ENCODE measurements around the gene OSBPL5.
"Not testable (repeated sequence)": the region's sequence is repeated elsewhere in the genome, so short reads cannot be mapped to it uniquely, and the experiment has no call there.

Gene OSBPL5

GRCh38 chr11:3074912-3075589 lies 90.1 kb downstream of the OSBPL5 start:
- Histone ChIP-seq H3K4me3 (ENCODE audit: control insufficient read depth in 1 of 7, extremely low read depth in 1 of 7, insufficient read depth in 4 of 7, low read depth in 2 of 7, low read length in 6 of 7) (no peak overlapping the region), H3K27ac (ENCODE audit: insufficient read depth in 1 of 2, low read depth in 1 of 2, low read length in 2 of 2, poor library complexity in 1 of 2, severe bottlenecking in 2 of 2) (no peak overlapping the region), H3K27me3 (replicated peaks in 2 of 5; ENCODE audit: control insufficient read depth in 4 of 5, insufficient read depth in 5 of 5, low read length in 4 of 5) (no peaks in the 10 kb centered on the region), H3K36me3 (ENCODE audit: control insufficient read depth in 4 of 4, insufficient read depth in 4 of 4, low read length in 3 of 4) (no peaks in the 10 kb centered on the region), H3K9me3 (ENCODE audit: control extremely low read depth in 1 of 5, control insufficient read depth in 4 of 5, insufficient read depth in 2 of 5, low read depth in 1 of 5, low read length in 4 of 5) (no peaks in the 10 kb centered on the region), H3K4me1 (ENCODE audit: control extremely low read depth in 1 of 4, control insufficient read depth in 4 of 4, insufficient read depth in 4 of 4, low read length in 3 of 4) (no peaks in the 10 kb centered on the region)
- ChIA-PET POLR2A (no interaction called here), CTCF (interaction anchor here (0.9 kb wide), 1 partner anchor 115 kb away, joined by 4 read pairs; no protein-coding TSS in a partner anchor)
- DNase-seq: no peak
- WGBS (ENCODE audit: insufficient coverage): 84% methylated on average over 5 of the region's 8 CpGs

- H3K36me3 ChIP-seq (ENCODE audit: control insufficient read depth in 4 of 4, insufficient read depth in 4 of 4, low read length in 3 of 4): no peaks in the 10 kb centered on the region
- no peaks in the 10 kb centered on the region for H3K9me3 ChIP-seq (ENCODE audit: control extremely low read depth in 1 of 5, control insufficient read depth in 4 of 5, insufficient read depth in 2 of 5, low read depth in 1 of 5, low read length in 4 of 5)
- no peak overlapping the region for H3K27ac ChIP-seq (ENCODE audit: insufficient read depth in 1 of 2, low read depth in 1 of 2, low read length in 2 of 2, poor library complexity in 1 of 2, severe bottlenecking in 2 of 2)
- H3K4me1 ChIP-seq (ENCODE audit: control extremely low read depth in 1 of 4, control insufficient read depth in 4 of 4, insufficient read depth in 4 of 4, low read length in 3 of 4): no peaks in the 10 kb centered on the region
- H3K4me3 ChIP-seq (ENCODE audit: control insufficient read depth in 1 of 7, extremely low read depth in 1 of 7, insufficient read depth in 4 of 7, low read depth in 2 of 7, low read length in 6 of 7): no peak overlapping the region
- CTCF ChIA-PET: interaction anchor here (1.1 kb wide), 1 partner anchor 19 kb away, joined by 3 read pairs; no protein-coding TSS in a partner anchor
- H3K27me3 ChIP-seq (replicated peaks in 2 of 5; ENCODE audit: control insufficient read depth in 4 of 5, insufficient read depth in 5 of 5, low read length in 4 of 5): peaks cover 0 to 2% (median 0%) of the 10 kb centered on the region in 5 experiments
- WGBS (ENCODE audit: insufficient coverage): 100% methylated on average over 3 of the region's 3 CpGs
- POLR2A ChIA-PET: no interaction called here
- no peak for DNase-seq
These were observed 92.1 kb downstream of the OSBPL5 start for GRCh38 chr11:3073029-3073435.

GRCh38 chr11:3069425-3069824 lies 95.7 kb downstream of the OSBPL5 start:
- H3K4me3 ChIP-seq (ENCODE audit: control insufficient read depth in 1 of 7, extremely low read depth in 1 of 7, insufficient read depth in 4 of 7, low read depth in 2 of 7, low read length in 6 of 7): no peak overlapping the region
- no peaks in the 10 kb centered on the region for H3K36me3 ChIP-seq (ENCODE audit: control insufficient read depth in 4 of 4, insufficient read depth in 4 of 4, low read length in 3 of 4)
- no peak overlapping the region for H3K27ac ChIP-seq (ENCODE audit: insufficient read depth in 1 of 2, low read depth in 1 of 2, low read length in 2 of 2, poor library complexity in 1 of 2, severe bottlenecking in 2 of 2)
- POLR2A ChIA-PET: no interaction called here
- peaks cover 0 to 3% (median 0%) of the 10 kb centered on the region in 5 experiments for H3K27me3 ChIP-seq (replicated peaks in 2 of 5; ENCODE audit: control insufficient read depth in 4 of 5, insufficient read depth in 5 of 5, low read length in 4 of 5)
- no peak for DNase-seq
- WGBS (ENCODE audit: insufficient coverage): 100% methylated on average over 2 of the region's 8 CpGs
- no peaks in the 10 kb centered on the region for H3K4me1 ChIP-seq (ENCODE audit: control extremely low read depth in 1 of 4, control insufficient read depth in 4 of 4, insufficient read depth in 4 of 4, low read length in 3 of 4)
- no peaks in the 10 kb centered on the region for H3K9me3 ChIP-seq (ENCODE audit: control extremely low read depth in 1 of 5, control insufficient read depth in 4 of 5, insufficient read depth in 2 of 5, low read depth in 1 of 5, low read length in 4 of 5)
- CTCF ChIA-PET: interaction anchor here (0.9 kb wide), 1 partner anchor 47 kb away, joined by 3 read pairs; no protein-coding TSS in a partner anchor

- H3K4me3 ChIP-seq (ENCODE audit: control insufficient read depth in 1 of 7, extremely low read depth in 1 of 7, insufficient read depth in 4 of 7, low read depth in 2 of 7, low read length in 6 of 7); H3K27me3 ChIP-seq (replicated peaks in 2 of 5; ENCODE audit: control insufficient read depth in 4 of 5, insufficient read depth in 5 of 5, low read length in 4 of 5); POLR2A ChIA-PET; H3K4me1 ChIP-seq (ENCODE audit: control extremely low read depth in 1 of 4, control insufficient read depth in 4 of 4, insufficient read depth in 4 of 4, low read length in 3 of 4); DNase-seq; H3K27ac ChIP-seq (ENCODE audit: insufficient read depth in 1 of 2, low read depth in 1 of 2, low read length in 2 of 2, poor library complexity in 1 of 2, severe bottlenecking in 2 of 2); H3K9me3 ChIP-seq (ENCODE audit: control extremely low read depth in 1 of 5, control insufficient read depth in 4 of 5, insufficient read depth in 2 of 5, low read depth in 1 of 5, low read length in 4 of 5); H3K36me3 ChIP-seq (ENCODE audit: control insufficient read depth in 4 of 4, insufficient read depth in 4 of 4, low read length in 3 of 4): not testable (repeated sequence)
- 95% methylated on average over 3 of the region's 3 CpGs for WGBS (ENCODE audit: insufficient coverage)
- CTCF ChIA-PET: interaction anchor here (1.9 kb wide), 1 partner anchor 26 kb away, joined by 5 read pairs; no protein-coding TSS in a partner anchor
These were observed 98.8 kb downstream of the OSBPL5 start for GRCh38 chr11:3066308-3066707.

GRCh38 chr11:3064709-3065108 lies 100.4 kb downstream of the OSBPL5 start:
- H3K4me3 ChIP-seq (ENCODE audit: control insufficient read depth in 1 of 7, extremely low read depth in 1 of 7, insufficient read depth in 4 of 7, low read depth in 2 of 7, low read length in 6 of 7); DNase-seq; CTCF ChIA-PET; H3K36me3 ChIP-seq (ENCODE audit: control insufficient read depth in 4 of 4, insufficient read depth in 4 of 4, low read length in 3 of 4); H3K27me3 ChIP-seq (replicated peaks in 2 of 5; ENCODE audit: control insufficient read depth in 4 of 5, insufficient read depth in 5 of 5, low read length in 4 of 5); H3K27ac ChIP-seq (ENCODE audit: insufficient read depth in 1 of 2, low read depth in 1 of 2, low read length in 2 of 2, poor library complexity in 1 of 2, severe bottlenecking in 2 of 2); POLR2A ChIA-PET; H3K4me1 ChIP-seq (ENCODE audit: control extremely low read depth in 1 of 4, control insufficient read depth in 4 of 4, insufficient read depth in 4 of 4, low read length in 3 of 4); H3K9me3 ChIP-seq (ENCODE audit: control extremely low read depth in 1 of 5, control insufficient read depth in 4 of 5, insufficient read depth in 2 of 5, low read depth in 1 of 5, low read length in 4 of 5): not testable (repeated sequence)
- 100% methylated on average over 2 of the region's 6 CpGs for WGBS (ENCODE audit: insufficient coverage)

GRCh38 chr11:3063876-3064275 lies 101.2 kb downstream of the OSBPL5 start:
- DNase-seq; H3K4me1 ChIP-seq (ENCODE audit: control extremely low read depth in 1 of 4, control insufficient read depth in 4 of 4, insufficient read depth in 4 of 4, low read length in 3 of 4); H3K9me3 ChIP-seq (ENCODE audit: control extremely low read depth in 1 of 5, control insufficient read depth in 4 of 5, insufficient read depth in 2 of 5, low read depth in 1 of 5, low read length in 4 of 5); H3K27ac ChIP-seq (ENCODE audit: insufficient read depth in 1 of 2, low read depth in 1 of 2, low read length in 2 of 2, poor library complexity in 1 of 2, severe bottlenecking in 2 of 2); H3K36me3 ChIP-seq (ENCODE audit: control insufficient read depth in 4 of 4, insufficient read depth in 4 of 4, low read length in 3 of 4); H3K4me3 ChIP-seq (ENCODE audit: control insufficient read depth in 1 of 7, extremely low read depth in 1 of 7, insufficient read depth in 4 of 7, low read depth in 2 of 7, low read length in 6 of 7); H3K27me3 ChIP-seq (replicated peaks in 2 of 5; ENCODE audit: control insufficient read depth in 4 of 5, insufficient read depth in 5 of 5, low read length in 4 of 5); POLR2A ChIA-PET: not testable (repeated sequence)
- WGBS (ENCODE audit: insufficient coverage): 86% methylated on average over 8 of the region's 8 CpGs
- CTCF ChIA-PET: interaction anchor here (0.9 kb wide), 1 partner anchor 18 kb away, joined by 4 read pairs; no protein-coding TSS in a partner anchor

GRCh38 chr11:3063432-3063831 lies 101.7 kb downstream of the OSBPL5 start:
- 100% methylated on average over 2 of the region's 4 CpGs for WGBS (ENCODE audit: insufficient coverage)
- H3K4me3 ChIP-seq (ENCODE audit: control insufficient read depth in 1 of 7, extremely low read depth in 1 of 7, insufficient read depth in 4 of 7, low read depth in 2 of 7, low read length in 6 of 7); H3K27ac ChIP-seq (ENCODE audit: insufficient read depth in 1 of 2, low read depth in 1 of 2, low read length in 2 of 2, poor library complexity in 1 of 2, severe bottlenecking in 2 of 2); H3K9me3 ChIP-seq (ENCODE audit: control extremely low read depth in 1 of 5, control insufficient read depth in 4 of 5, insufficient read depth in 2 of 5, low read depth in 1 of 5, low read length in 4 of 5); H3K4me1 ChIP-seq (ENCODE audit: control extremely low read depth in 1 of 4, control insufficient read depth in 4 of 4, insufficient read depth in 4 of 4, low read length in 3 of 4); DNase-seq; H3K27me3 ChIP-seq (replicated peaks in 2 of 5; ENCODE audit: control insufficient read depth in 4 of 5, insufficient read depth in 5 of 5, low read length in 4 of 5); H3K36me3 ChIP-seq (ENCODE audit: control insufficient read depth in 4 of 4, insufficient read depth in 4 of 4, low read length in 3 of 4); POLR2A ChIA-PET: not testable (repeated sequence)
- CTCF ChIA-PET: interaction anchor here (0.9 to 2.2 kb wide), 2 partner anchors 18 to 27 kb away, joined by 4 to 5 read pairs; no protein-coding TSS in a partner anchor

All from common myeloid progenitor, CD34-positive (primary cell).